Measurements from ENCODE around the gene CRTAP.
"Not testable (repeated sequence)": the region's sequence is repeated elsewhere in the genome, so short reads cannot be mapped to it uniquely, and the experiment has no call there.

Gene CRTAP

GRCh38 chr3:33113772-33114621, at the start of gene CRTAP:
TSS of gene CRTAP (plus strand) at chr3:33114014. CDS start at chr3:33114078, 64 bp downstream.
- peak; percentile 59 for DNase-seq

GRCh38 chr3:33064929-33065328, 48.9 kb upstream of the CRTAP start:
- no peak for DNase-seq

GRCh38 chr3:33067484-33067883, 46.3 kb upstream of the CRTAP start:
- no peak for DNase-seq

GRCh38 chr3:33069862-33070261, 44.0 kb upstream of the CRTAP start:
- peak; percentile 47 for DNase-seq

- no peak for DNase-seq
Observed at GRCh38 chr3:33071181-33071580, 42.6 kb upstream of the CRTAP start.

- no peak for DNase-seq
Observed at GRCh38 chr3:33071946-33072345, 41.9 kb upstream of the CRTAP start.

GRCh38 chr3:33074217-33075067, 39.4 kb upstream of the CRTAP start:
- DNase-seq, result peak; percentile 47

- no peak for DNase-seq
Observed at GRCh38 chr3:33075995-33076394, 37.8 kb upstream of the CRTAP start.

- DNase-seq, result no peak
Observed at GRCh38 chr3:33076952-33077351, 36.9 kb upstream of the CRTAP start.

GRCh38 chr3:33077976-33078375, 35.8 kb upstream of the CRTAP start:
- DNase-seq, result no peak

GRCh38 chr3:33079813-33080212, 34.0 kb upstream of the CRTAP start:
- not testable (repeated sequence) for DNase-seq

- no peak for DNase-seq
Observed at GRCh38 chr3:33081812-33082211, 32.0 kb upstream of the CRTAP start.

- no peak for DNase-seq
Observed at GRCh38 chr3:33083958-33084357, 29.9 kb upstream of the CRTAP start.

GRCh38 chr3:33088691-33089090, 25.1 kb upstream of the CRTAP start:
- no peak for DNase-seq

- no peak for DNase-seq
Observed at GRCh38 chr3:33089515-33089914, 24.3 kb upstream of the CRTAP start.

- no peak for DNase-seq
Observed at GRCh38 chr3:33091746-33092145, 22.1 kb upstream of the CRTAP start.

- no peak for DNase-seq
Observed at GRCh38 chr3:33092496-33093254, 21.1 kb upstream of the CRTAP start.

- no peak for DNase-seq
Observed at GRCh38 chr3:33093847-33094246, 20.0 kb upstream of the CRTAP start.

- DNase-seq, result no peak
Observed at GRCh38 chr3:33095436-33095835, 18.4 kb upstream of the CRTAP start.

GRCh38 chr3:33096093-33096868, 17.5 kb upstream of the CRTAP start:
- DNase-seq, result peak; percentile 42

GRCh38 chr3:33099109-33099645, 14.6 kb upstream of the CRTAP start:
- no peak for DNase-seq

GRCh38 chr3:33099701-33100100, 14.1 kb upstream of the CRTAP start:
- DNase-seq, result no peak
